Measurements from ENCODE around the gene PAK5. TPM values are rescaled to one million over a fixed set of nuclear protein-coding genes. Genes with fewer than 3 reads are reported as not detected.

PAK5 gene
- polyA plus RNA-seq, 1 donor (not counting 4 experiments of a cell fraction or from before 2014, with no cell fraction given), result not detected

- H3K9me1 ChIP-seq (ENCODE audit: control insufficient read depth, extremely low read depth, insufficient read depth, low read length), result no peaks in the 10 kb centered on the region
- no peak overlapping the region for H3K4me2 ChIP-seq (ENCODE audit: control insufficient read depth, extremely low read depth, insufficient read depth, low read depth, low read length)
- no peaks in the 10 kb centered on the region for H3K4me1 ChIP-seq (ENCODE audit: control insufficient read depth, extremely low read depth, insufficient read depth, low read length)
- no peaks in the 10 kb centered on the region for H4K20me1 ChIP-seq (ENCODE audit: control insufficient read depth, extremely low read depth, insufficient read depth, low read length)
- H3K9ac ChIP-seq (ENCODE audit: control insufficient read depth, extremely low read depth, insufficient read depth, low read length), result no peak overlapping the region
- no peaks in the 10 kb centered on the region for H3K9me3 ChIP-seq (ENCODE audit: control insufficient read depth, low read depth, low read length)
- H3K27me3 ChIP-seq (ENCODE audit: control insufficient read depth, extremely low read depth, insufficient read depth, low read length), result no peaks in the 10 kb centered on the region
- no peak overlapping the region for H3K4me3 ChIP-seq (ENCODE audit: control insufficient read depth in 2 of 3, extremely low read depth in 1 of 3, insufficient read depth in 2 of 3, low read depth in 1 of 3, low read length in 3 of 3)
- no peak overlapping the region for H3K27ac ChIP-seq (ENCODE audit: control insufficient read depth, insufficient read depth, low read length)
- H2AFZ ChIP-seq (ENCODE audit: control insufficient read depth, low read length), result no peak overlapping the region
- H3K36me3 ChIP-seq (ENCODE audit: control insufficient read depth in 2 of 2, extremely low read depth in 1 of 2, insufficient read depth in 2 of 2, low read length in 2 of 2), result no peaks in the 10 kb centered on the region
- DNase-seq (ENCODE audit: low read depth, low spot score), result no peak
- H3K79me2 ChIP-seq (ENCODE audit: control insufficient read depth, insufficient read depth, low read length), result no peaks in the 10 kb centered on the region
- TF ChIP-seq EZH2 (IDR thresholded peaks at IDR 0.05; ENCODE audit: low read length) (no peak), CTCF (optimal IDR thresholded peaks at IDR 0.05 in 1 of 3, IDR thresholded peaks at IDR 0.05 in 1 of 3, conservative IDR thresholded peaks at IDR 0.05 in 1 of 3; ENCODE audit: extremely low read depth in 1 of 3, insufficient read depth in 2 of 3, low read length in 3 of 3) (no peak)
- FAIRE-seq, result no peak
- dilution Hi-C loops (cut with MboI; ENCODE audit: extremely low pct_ligation_motif_present, low sequenced_read_pairs), result no loop called here
Measured at GRCh38 chr20:9672981-9673380, 165.9 kb downstream of the PAK5 start.

GRCh38 chr20:9672027-9672426 lies 166.8 kb downstream of the PAK5 start:
- no peak for DNase-seq (ENCODE audit: low read depth, low spot score)
- Histone ChIP-seq H2AFZ (ENCODE audit: control insufficient read depth, low read length) (no peak overlapping the region), H3K9ac (ENCODE audit: control insufficient read depth, extremely low read depth, insufficient read depth, low read length) (no peak overlapping the region), H3K36me3 (ENCODE audit: control insufficient read depth in 2 of 2, extremely low read depth in 1 of 2, insufficient read depth in 2 of 2, low read length in 2 of 2) (no peaks in the 10 kb centered on the region), H3K4me2 (ENCODE audit: control insufficient read depth, extremely low read depth, insufficient read depth, low read depth, low read length) (no peak overlapping the region), H3K79me2 (ENCODE audit: control insufficient read depth, insufficient read depth, low read length) (no peaks in the 10 kb centered on the region), H3K9me1 (ENCODE audit: control insufficient read depth, extremely low read depth, insufficient read depth, low read length) (no peaks in the 10 kb centered on the region), H4K20me1 (ENCODE audit: control insufficient read depth, extremely low read depth, insufficient read depth, low read length) (no peaks in the 10 kb centered on the region), H3K27me3 (ENCODE audit: control insufficient read depth, extremely low read depth, insufficient read depth, low read length) (no peaks in the 10 kb centered on the region), H3K27ac (ENCODE audit: control insufficient read depth, insufficient read depth, low read length) (no peak overlapping the region), H3K9me3 (ENCODE audit: control insufficient read depth, low read depth, low read length) (no peaks in the 10 kb centered on the region), H3K4me1 (ENCODE audit: control insufficient read depth, extremely low read depth, insufficient read depth, low read length) (no peaks in the 10 kb centered on the region), H3K4me3 (ENCODE audit: control insufficient read depth in 2 of 3, extremely low read depth in 1 of 3, insufficient read depth in 2 of 3, low read depth in 1 of 3, low read length in 3 of 3) (no peak overlapping the region)
- no peak for FAIRE-seq
- TF ChIP-seq EZH2 (IDR thresholded peaks at IDR 0.05; ENCODE audit: low read length) (no peak), CTCF (optimal IDR thresholded peaks at IDR 0.05 in 1 of 3, IDR thresholded peaks at IDR 0.05 in 1 of 3, conservative IDR thresholded peaks at IDR 0.05 in 1 of 3; ENCODE audit: extremely low read depth in 1 of 3, insufficient read depth in 2 of 3, low read length in 3 of 3) (no peak)
- dilution Hi-C loops (cut with MboI; ENCODE audit: extremely low pct_ligation_motif_present, low sequenced_read_pairs), result no loop called here
